Stomach (tissue), 9 donors: ENCODE results near the gene DNAH3. TPM values are rescaled to one million over a fixed set of nuclear protein-coding genes. Genes with fewer than 3 reads are reported as not detected.
A peak's percentile ranks its signal among the peaks of the same experiment; 100 is the strongest.
"Not testable (repeated sequence)": the region's sequence is repeated elsewhere in the genome, so short reads cannot be mapped to it uniquely, and the experiment has no call there.

Experiments used
- DNase-seq, 2 donors: peaks; one replicate each; pipeline versions ENCODE4 v3.0.0 to v3.0.0-alpha.2; 2013 to 2019
- H3K27ac ChIP-seq, 5 donors: fragments of 200-600 bp in 4 of 5; sonication (generic) in 4 of 5; one replicate each; pipeline ENCODE4 v1.5.1; 2013 to 2019; ENCODE audit warnings: mild to moderate bottlenecking in 1 of 5, moderate library complexity in 1 of 5
- H3K27me3 ChIP-seq, 3 donors: fragments of 200-600 bp; sonication (generic); one replicate each; pipeline ENCODE4 v1.5.1; 2017 to 2019; ENCODE audit warnings: mixed run types in 1 of 3
- H3K36me3 ChIP-seq, 4 donors: fragments of 200-600 bp; sonication (generic); 1 replicate in 3 of 4; 2 replicates in 1 of 4; pipeline ENCODE4 v1.5.1; 2016 to 2019
- H3K4me1 ChIP-seq, 4 donors: fragments of 200-600 bp; sonication (generic); one replicate each; pipeline ENCODE4 v1.5.1; 2016 to 2019
- H3K4me3 ChIP-seq, 4 donors: fragments of 200-600 bp; sonication (generic) in 3 of 4; one replicate each; pipeline ENCODE4 v1.5.1; 2016 to 2019; ENCODE audit warnings: mild to moderate bottlenecking in 1 of 4
- H3K9me3 ChIP-seq, 4 donors: fragments of 200-600 bp; sonication (generic); one replicate each; pipeline ENCODE4 v1.5.1; 2016 to 2019
- EP300 ChIP-seq: sonication (generic); formaldehyde crosslinking; IDR thresholded peaks from one replicate; pipeline ENCODE4 v1.6.1; 2017; ENCODE audit warnings: antibody characterized with exemption
- POLR2A ChIP-seq, 4 donors: fragments of 450-650 bp; IDR thresholded peaks; one replicate each; pipeline ENCODE4 v1.6.1; 2016; ENCODE audit warnings: antibody characterized with exemption in 4 of 4, control low read depth in 2 of 4, mild to moderate bottlenecking in 1 of 4, moderate library complexity in 1 of 4
- POLR2AphosphoS5 ChIP-seq, 3 donors: sonication (generic); formaldehyde crosslinking; IDR thresholded peaks; one replicate each; pipeline ENCODE4 v1.6.1; 2016; ENCODE audit warnings: antibody characterized with exemption in 3 of 3
- WGBS, 5 donors: extraction: QIAGEN DNeasy Blood & Tissue Kit in 3 of 5; methylation state at CpG; one replicate each; pipeline versions ENCODE4 v1.1.5 to v1.1.7; 2013 to 2018; 5-methylcytosine and 5-hydroxymethylcytosine counted together
- intact Hi-C: fragments of 100-400 bp; cut with DNase I; formaldehyde crosslinking; loops from one replicate; pipeline ENCODE4 v1.15.1; 2023; ENCODE audit warnings: low total_unique reads
- polyA plus RNA-seq, 3 donors: library from polyadenylated mRNA; stranded (reverse); fragments of 200-250 nt; gene quantifications; one replicate each; pipeline ENCODE4 v1.2.3, GENCODE V29; 2013
- total RNA-seq, 5 donors: library from RNA; depleted of rRNA; stranded (reverse); fragments of >200 nt; gene quantifications; one replicate each; pipeline versions ENCODE4 v1.1.0 to v1.2.3, GENCODE V29; 2014 to 2016
- TF ChIP-seq, protein P1 (sequence below), 7 experiments: fragments of 450-650 bp in 4 of 7; fragments of 200-600 bp in 3 of 7; sonication (generic) in 3 of 7; IDR thresholded peaks; one replicate each; pipeline ENCODE4 v1.5.1; 2016 to 2019; ENCODE audit warnings: antibody characterized with exemption in 7 of 7, control low read depth in 2 of 7, mild to moderate bottlenecking in 1 of 7
- donor health status: healthy with polysubstance abuse.
- donor health status: Bipolar disorder and iron deficiency.
- donor health status: healthy.

Gene DNAH3
- total and polyA plus RNA-seq, 8 donors: 0.10 to 8.7 (median 0.18) TPM; not detected in 5

DNA sequence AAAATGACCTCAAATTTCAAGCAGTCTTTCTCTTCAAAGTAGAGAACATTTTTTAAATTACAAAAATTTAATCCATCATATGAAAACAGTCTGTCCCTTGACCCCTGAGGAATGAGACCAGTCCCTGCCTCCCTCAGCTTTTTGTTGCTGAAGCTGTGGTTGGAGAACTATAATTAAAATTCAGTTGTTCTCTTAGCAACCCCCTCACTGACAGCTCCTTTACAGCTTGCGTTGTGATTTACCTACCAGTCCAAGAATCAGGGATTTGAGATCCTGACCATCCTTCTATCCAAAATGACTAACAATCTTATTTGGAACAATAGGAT is 220.3 kb downstream of the DNAH3 start:
- TF ChIP-seq POLR2AphosphoS5 (IDR thresholded peaks at IDR 0.05) (no peak), POLR2A (IDR thresholded peaks at IDR 0.05) (no peak), EP300 (no peak)
- TF ChIP-seq, protein P1, sequence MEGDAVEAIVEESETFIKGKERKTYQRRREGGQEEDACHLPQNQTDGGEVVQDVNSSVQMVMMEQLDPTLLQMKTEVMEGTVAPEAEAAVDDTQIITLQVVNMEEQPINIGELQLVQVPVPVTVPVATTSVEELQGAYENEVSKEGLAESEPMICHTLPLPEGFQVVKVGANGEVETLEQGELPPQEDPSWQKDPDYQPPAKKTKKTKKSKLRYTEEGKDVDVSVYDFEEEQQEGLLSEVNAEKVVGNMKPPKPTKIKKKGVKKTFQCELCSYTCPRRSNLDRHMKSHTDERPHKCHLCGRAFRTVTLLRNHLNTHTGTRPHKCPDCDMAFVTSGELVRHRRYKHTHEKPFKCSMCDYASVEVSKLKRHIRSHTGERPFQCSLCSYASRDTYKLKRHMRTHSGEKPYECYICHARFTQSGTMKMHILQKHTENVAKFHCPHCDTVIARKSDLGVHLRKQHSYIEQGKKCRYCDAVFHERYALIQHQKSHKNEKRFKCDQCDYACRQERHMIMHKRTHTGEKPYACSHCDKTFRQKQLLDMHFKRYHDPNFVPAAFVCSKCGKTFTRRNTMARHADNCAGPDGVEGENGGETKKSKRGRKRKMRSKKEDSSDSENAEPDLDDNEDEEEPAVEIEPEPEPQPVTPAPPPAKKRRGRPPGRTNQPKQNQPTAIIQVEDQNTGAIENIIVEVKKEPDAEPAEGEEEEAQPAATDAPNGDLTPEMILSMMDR (IDR thresholded peaks at IDR 0.05): no peak
- Histone ChIP-seq H3K27me3 (no peaks in the 10 kb centered on the region), H3K36me3 (peaks cover 0 to 7% (median 6%) of the 10 kb centered on the region in 4 donors), H3K9me3 (no peaks in the 10 kb centered on the region), H3K4me1 (peaks cover 0 to 10% (median 0%) of the 10 kb centered on the region in 4 donors), H3K27ac (peak overlapping the region in 3 of 5 donors; percentile 5 to 70 (median 28)), H3K4me3 (no peak overlapping the region)
- no peak for DNase-seq
- WGBS, 5 donors: 88 to 94% (median 90%) methylated on average over 1 of the region's 1 CpG
- intact Hi-C loops: no loop called here

DNA sequence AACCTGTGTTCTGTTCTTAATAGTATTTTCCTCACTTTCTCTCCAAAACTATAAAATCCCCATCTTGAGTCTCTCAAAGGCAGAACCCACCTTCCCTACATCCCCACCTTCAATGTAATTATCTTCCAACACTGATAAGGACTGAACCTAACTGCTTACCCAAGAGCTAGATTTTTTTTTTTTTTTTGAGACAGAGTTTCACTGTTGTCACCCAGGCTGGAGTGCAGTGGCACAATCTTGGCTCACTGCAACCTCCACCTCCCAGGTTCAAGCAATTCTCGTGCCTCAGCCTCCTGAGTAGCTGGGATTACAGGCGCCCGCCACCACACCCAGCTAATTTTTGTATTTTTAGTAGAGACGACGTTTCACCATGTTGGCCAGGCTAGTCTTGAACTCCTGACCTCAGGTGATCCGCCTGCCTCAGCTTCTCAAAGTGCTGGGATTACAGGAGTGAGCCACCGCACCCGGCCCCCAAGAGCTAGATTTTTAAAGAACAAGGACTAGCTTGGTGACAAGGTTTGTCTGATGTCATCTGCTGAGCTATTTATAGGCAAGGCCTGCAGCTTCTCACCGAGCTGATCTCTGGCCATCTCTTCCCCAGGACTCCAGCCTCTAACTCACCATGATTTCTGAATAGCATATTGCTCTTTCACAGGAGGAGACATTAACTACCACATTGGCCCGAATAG is 220.8 kb downstream of the DNAH3 start:
- intact Hi-C loops, H3K4me3 ChIP-seq, H3K27me3 ChIP-seq, H3K4me1 ChIP-seq, H3K9me3 ChIP-seq: not testable (repeated sequence)
- 64 to 89% (median 78%) methylated on average over 10 of the region's 10 CpGs for WGBS, 5 donors
- Histone ChIP-seq H3K36me3 (peaks cover 0 to 12% (median 11%) of the 10 kb centered on the region in 4 donors), H3K27ac (peak overlapping the region in 3 of 5 donors; percentile 5 to 70 (median 28))
- peak in 1 of 3 donors; percentile 14 for TF ChIP-seq POLR2AphosphoS5 (IDR thresholded peaks at IDR 0.05)
- DNase-seq: peak in 1 of 2 donors; percentile 37

DNA sequence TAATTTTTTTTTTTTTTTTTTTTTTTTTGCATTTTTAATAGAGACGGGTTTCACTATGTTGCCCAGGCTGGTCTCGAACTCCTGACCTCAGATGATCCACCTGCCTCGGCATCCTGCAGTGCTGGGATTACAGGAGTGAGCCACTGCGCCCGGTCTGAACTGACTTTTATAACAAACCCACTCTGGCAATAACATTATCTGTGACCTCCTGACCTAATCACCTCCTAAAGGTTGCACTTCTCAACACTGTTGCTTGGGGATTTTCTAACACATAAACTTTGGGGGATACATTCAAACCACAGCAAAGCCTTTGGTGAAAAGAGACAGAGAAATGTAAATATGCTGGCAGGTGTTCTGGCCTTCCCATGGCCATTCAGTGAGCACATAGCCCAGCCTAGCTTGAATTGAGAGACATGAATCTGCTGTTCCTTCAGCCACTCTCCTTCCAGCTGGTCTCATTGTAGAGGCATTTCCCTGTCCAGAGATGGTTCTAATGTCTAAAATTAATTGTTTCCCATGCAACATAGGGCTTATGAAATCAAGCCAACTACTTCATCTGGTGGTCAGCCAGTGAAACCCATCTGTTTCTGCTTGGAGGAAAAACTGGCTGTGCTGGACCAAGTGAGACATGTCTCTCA is 221.8 kb downstream of the DNAH3 start:
- DNase-seq: peak in 1 of 2 donors; percentile 36
- intact Hi-C loops: no loop called here
- TF ChIP-seq POLR2A (IDR thresholded peaks at IDR 0.05): no peak
- TF ChIP-seq, protein P1 (IDR thresholded peaks at IDR 0.05): no peak
- Histone ChIP-seq H3K4me1 (peaks cover 0 to 10% (median 0%) of the 10 kb centered on the region in 4 donors), H3K36me3 (peaks cover 0 to 21% (median 20%) of the 10 kb centered on the region in 4 donors), H3K27me3 (no peaks in the 10 kb centered on the region), H3K27ac (peak overlapping the region in 1 of 5 donors; percentile 70), H3K9me3 (no peaks in the 10 kb centered on the region), H3K4me3 (no peak overlapping the region)
- 72 to 88% (median 77%) methylated on average over 4 to 5 of the region's 5 CpGs for WGBS, 5 donors

DNA sequence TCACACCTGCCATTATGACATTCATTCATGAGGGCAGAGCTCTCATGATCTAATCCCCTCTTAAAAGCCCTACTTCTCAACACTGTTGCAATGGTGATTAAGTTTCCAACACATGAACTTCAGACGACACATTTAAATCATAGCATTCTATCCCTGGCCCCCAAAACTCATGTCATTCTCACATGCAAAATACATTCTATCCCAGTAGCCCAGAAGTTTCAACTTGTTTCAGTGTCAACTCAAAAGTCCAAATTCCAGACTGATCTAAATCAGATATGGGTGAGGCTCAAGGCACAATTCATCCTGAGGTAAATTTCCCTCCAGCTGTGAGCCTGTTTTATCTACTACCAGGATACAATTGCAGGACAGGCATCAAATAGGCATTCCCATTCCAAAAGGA is 224.9 kb downstream of the DNAH3 start:
- no peak overlapping the region for H3K4me3 ChIP-seq
- peaks cover 0 to 3% (median 0%) of the 10 kb centered on the region in 4 donors for H3K4me1 ChIP-seq
- 84 to 100% (median 98%) methylated on average over 1 of the region's 1 CpG for WGBS, 5 donors
- peaks cover 0 to 43% (median 30%) of the 10 kb centered on the region in 4 donors for H3K36me3 ChIP-seq
- H3K27me3 ChIP-seq: no peaks in the 10 kb centered on the region
- no peak overlapping the region for H3K27ac ChIP-seq
- DNase-seq: no peak
- intact Hi-C loops: no loop called here
- no peaks in the 10 kb centered on the region for H3K9me3 ChIP-seq
- no peak for TF ChIP-seq EP300
- no peak for TF ChIP-seq POLR2A (IDR thresholded peaks at IDR 0.05)
- TF ChIP-seq POLR2AphosphoS5 (IDR thresholded peaks at IDR 0.05): no peak
- TF ChIP-seq, protein P1 (IDR thresholded peaks at IDR 0.05): no peak

DNA sequence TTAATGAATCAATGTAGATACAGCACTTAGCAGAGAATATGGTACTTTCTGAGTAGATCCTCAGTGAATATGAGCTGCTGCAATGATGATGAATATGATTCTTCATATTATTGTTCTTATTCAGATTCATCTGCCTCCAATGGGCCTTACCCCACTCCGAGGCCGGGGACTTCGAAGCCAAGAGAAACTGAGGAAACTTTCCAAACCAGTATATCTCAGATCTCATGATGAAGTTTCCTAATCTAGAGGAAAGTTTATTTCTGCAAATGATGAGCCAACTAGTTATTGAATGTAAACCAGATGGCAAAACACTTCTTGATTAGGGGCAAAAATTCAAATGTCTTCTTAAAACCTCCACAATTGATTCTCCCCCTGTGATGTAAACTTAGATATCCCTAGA is 226.8 kb downstream of the DNAH3 start:
- Histone ChIP-seq H3K9me3 (no peaks in the 10 kb centered on the region), H3K4me1 (peaks cover 0 to 3% (median 0%) of the 10 kb centered on the region in 4 donors), H3K4me3 (no peak overlapping the region), H3K27ac (no peak overlapping the region), H3K27me3 (no peaks in the 10 kb centered on the region), H3K36me3 (peaks cover 0 to 51% (median 35%) of the 10 kb centered on the region in 4 donors)
- TF ChIP-seq POLR2AphosphoS5 (IDR thresholded peaks at IDR 0.05): no peak
- TF ChIP-seq, protein P1 (IDR thresholded peaks at IDR 0.05): no peak
- TF ChIP-seq POLR2A (IDR thresholded peaks at IDR 0.05): no peak
- no peak for TF ChIP-seq EP300
- intact Hi-C loops: no loop called here
- 83 to 99% (median 96%) methylated on average over 3 of the region's 3 CpGs for WGBS, 5 donors
- no peak for DNase-seq
